Measurements from ENCODE around the gene FOXP4. TPM values are rescaled to one million over a fixed set of nuclear protein-coding genes. Genes with fewer than 3 reads are reported as not detected.
A peak's percentile ranks its signal among the peaks of the same experiment; 100 is the strongest.

The FOXP4 gene
- total RNA-seq, 1 donor from 2014 or later: 41.9 TPM

GRCh38 chr6:41546866-41547798, 951 bp downstream of the FOXP4 start:
- Histone ChIP-seq H3K9me3 (ENCODE audit: insufficient read depth, low read depth, low read length) (no peaks in the 10 kb centered on the region), H3K79me2 (ENCODE audit: insufficient read depth, low read length) (peaks cover 50% of the 10 kb centered on the region), H2AFZ (ENCODE audit: low read depth, low read length) (peak overlapping the region; percentile 56), H3K9ac (ENCODE audit: low read length) (peak overlapping the region; percentile 77), H3K4me1 (ENCODE audit: insufficient read depth, low read length) (peaks cover 17% of the 10 kb centered on the region), H3K36me3 (ENCODE audit: insufficient read depth, low read length) (no peaks in the 10 kb centered on the region), H3K4me2 (ENCODE audit: low read length) (peak overlapping the region; percentile 99), H3K27me3 (ENCODE audit: insufficient read depth, low read length) (peaks cover 2% of the 10 kb centered on the region), H4K20me1 (ENCODE audit: insufficient read depth, low read length) (peaks cover 50% of the 10 kb centered on the region), H3K4me3 (ENCODE audit: insufficient read depth, low read depth, low read length) (peak overlapping the region; percentile 85), H3K27ac (ENCODE audit: low read depth, low read length) (no peak overlapping the region)
- H3K27ac Mint-ChIP-seq (ENCODE audit: unreplicated experiment): no peak overlapping the region
- H3K9me3 Mint-ChIP-seq (ENCODE audit: unreplicated experiment): no peaks in the 10 kb centered on the region
- peak overlapping the region; percentile 98 for H3K4me3 Mint-ChIP-seq (ENCODE audit: unreplicated experiment)
- FAIRE-seq (no peak), DNase-seq (ENCODE audit: low read depth) (peak; percentile 26)
- peaks cover 23% of the 10 kb centered on the region for H3K27me3 Mint-ChIP-seq (ENCODE audit: low read depth, unreplicated experiment)
- no peak for TF ChIP-seq EZH2 (IDR thresholded peaks at IDR 0.05; ENCODE audit: insufficient read depth, low read length)
- TF ChIP-seq CTCF (IDR thresholded peaks at IDR 0.05; ENCODE audit: insufficient read depth, low read depth, low read length): no peak
- H3K4me1 Mint-ChIP-seq (ENCODE audit: low read depth, unreplicated experiment): peaks cover 8% of the 10 kb centered on the region
- H3K36me3 Mint-ChIP-seq (ENCODE audit: low read depth, unreplicated experiment): peaks cover 8% of the 10 kb centered on the region

GRCh38 chr6:41547799-41548097, 1.6 kb downstream of the FOXP4 start:
- Histone ChIP-seq H3K27ac (ENCODE audit: low read depth, low read length) (no peak overlapping the region), H3K4me1 (ENCODE audit: insufficient read depth, low read length) (peaks cover 17% of the 10 kb centered on the region), H2AFZ (ENCODE audit: low read depth, low read length) (no peak overlapping the region), H3K27me3 (ENCODE audit: insufficient read depth, low read length) (peaks cover 2% of the 10 kb centered on the region), H3K4me3 (ENCODE audit: insufficient read depth, low read depth, low read length) (peak overlapping the region; percentile 85), H3K4me2 (ENCODE audit: low read length) (peak overlapping the region; percentile 99), H4K20me1 (ENCODE audit: insufficient read depth, low read length) (peaks cover 56% of the 10 kb centered on the region), H3K36me3 (ENCODE audit: insufficient read depth, low read length) (no peaks in the 10 kb centered on the region), H3K9me3 (ENCODE audit: insufficient read depth, low read depth, low read length) (no peaks in the 10 kb centered on the region), H3K9ac (ENCODE audit: low read length) (peak overlapping the region; percentile 77), H3K79me2 (ENCODE audit: insufficient read depth, low read length) (peaks cover 56% of the 10 kb centered on the region)
- peak overlapping the region; percentile 98 for H3K4me3 Mint-ChIP-seq (ENCODE audit: unreplicated experiment)
- FAIRE-seq (no peak), DNase-seq (ENCODE audit: low read depth) (no peak)
- H3K27me3 Mint-ChIP-seq (ENCODE audit: low read depth, unreplicated experiment): peaks cover 22% of the 10 kb centered on the region
- TF ChIP-seq EZH2 (IDR thresholded peaks at IDR 0.05; ENCODE audit: insufficient read depth, low read length): no peak
- TF ChIP-seq CTCF (IDR thresholded peaks at IDR 0.05; ENCODE audit: insufficient read depth, low read depth, low read length): no peak
- H3K9me3 Mint-ChIP-seq (ENCODE audit: unreplicated experiment): no peaks in the 10 kb centered on the region
- peaks cover 8% of the 10 kb centered on the region for H3K4me1 Mint-ChIP-seq (ENCODE audit: low read depth, unreplicated experiment)
- no peak overlapping the region for H3K27ac Mint-ChIP-seq (ENCODE audit: unreplicated experiment)
- H3K36me3 Mint-ChIP-seq (ENCODE audit: low read depth, unreplicated experiment): peaks cover 9% of the 10 kb centered on the region

All from astrocyte (in vitro differentiated cells and primary cell).